HG03095 (cell line): ENCODE data around the gene S100A1.

Source experiments
- ATAC-seq: cut with Tn5 transposase; IDR thresholded peaks from one replicate; pipeline ENCODE4 v1.9.1; 2021; ENCODE audit warnings: moderate library complexity; ENCODE audit not compliant: unreplicated experiment

S100A1 gene

DNA sequence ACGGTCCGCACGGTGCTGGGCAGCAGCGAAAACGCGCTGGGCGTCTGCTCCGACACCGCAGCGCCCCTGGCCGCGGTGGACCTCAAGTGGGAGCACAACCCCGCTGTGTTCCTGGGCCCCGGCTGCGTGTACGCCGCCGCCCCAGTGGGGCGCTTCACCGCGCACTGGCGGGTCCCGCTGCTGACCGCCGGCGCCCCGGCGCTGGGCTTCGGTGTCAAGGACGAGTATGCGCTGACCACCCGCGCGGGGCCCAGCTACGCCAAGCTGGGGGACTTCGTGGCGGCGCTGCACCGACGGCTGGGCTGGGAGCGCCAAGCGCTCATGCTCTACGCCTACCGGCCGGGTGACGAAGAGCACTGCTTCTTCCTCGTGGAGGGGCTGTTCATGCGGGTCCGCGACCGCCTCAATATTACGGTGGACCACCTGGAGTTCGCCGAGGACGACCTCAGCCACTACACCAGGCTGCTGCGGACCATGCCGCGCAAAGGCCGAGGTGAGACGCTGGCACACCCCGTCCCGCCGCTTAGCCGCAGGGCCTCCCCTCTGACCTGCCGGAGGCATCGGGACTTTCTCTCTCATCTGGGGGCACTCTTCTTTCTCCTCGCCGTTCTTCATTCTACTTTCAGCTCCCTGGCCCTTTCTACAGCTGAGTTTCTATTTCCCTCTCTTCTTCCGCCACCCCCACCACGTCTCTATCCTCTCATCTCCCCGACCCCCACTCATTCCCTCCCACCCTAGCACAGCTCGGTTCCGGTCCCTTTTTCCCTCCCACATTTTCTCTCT, 51.3 kb downstream of the S100A1 start:
- ATAC-seq = no peak

DNA sequence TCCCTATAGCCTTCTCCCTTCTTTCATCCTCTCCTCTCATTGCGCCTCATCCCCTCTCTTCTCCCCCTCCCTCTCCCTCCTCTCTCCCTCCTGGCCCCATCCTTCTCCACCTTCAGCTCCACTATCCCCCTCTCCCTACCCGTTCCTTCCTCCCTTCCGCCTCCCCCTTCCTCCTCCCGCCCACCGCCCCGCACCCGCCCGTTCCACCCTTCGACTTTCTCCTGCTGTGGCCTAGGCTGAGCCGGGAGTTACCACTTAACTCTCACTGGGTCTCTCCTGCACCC, 51.8 kb downstream of the S100A1 start:
- no peak for ATAC-seq
